Transverse colon (tissue), 4 donors: ENCODE results near the gene PFN3. TPM values are rescaled to one million over a fixed set of nuclear protein-coding genes. Genes with fewer than 3 reads are reported as not detected.
A peak's percentile ranks its signal among the peaks of the same experiment; 100 is the strongest.

Experiments
- DNase-seq: peaks from one replicate; pipeline ENCODE4 v3.0.0-alpha.2; 2019
- H3K27ac ChIP-seq, 4 donors: fragments of 200-600 bp; sonication (generic); 2 replicates each; pipeline ENCODE4 v1.5.1; 2016 to 2018; ENCODE audit warnings: inconsistent platforms in 4 of 4
- H3K27me3 ChIP-seq: fragments of 200-600 bp; sonication (generic); 2 replicates; pipeline ENCODE4 v1.5.1; 2017; ENCODE audit warnings: inconsistent platforms
- H3K36me3 ChIP-seq, 4 donors: fragments of 200-600 bp; sonication (generic); 2 replicates each; pipeline ENCODE4 v1.5.1; 2017 to 2019; ENCODE audit warnings: inconsistent platforms in 4 of 4
- H3K4me1 ChIP-seq, 4 donors: fragments of 200-600 bp; sonication (generic); 2 replicates each; pipeline ENCODE4 v1.5.1; 2017 to 2020; ENCODE audit warnings: inconsistent platforms in 4 of 4
- H3K4me3 ChIP-seq, 4 donors: fragments of 200-600 bp; sonication (generic); 1 replicate in 1 of 4; 2 replicates in 3 of 4; pipeline versions ENCODE4 v1.5.1 to v1.6.1; 2017 to 2019; ENCODE audit warnings: inconsistent platforms in 4 of 4
- H3K9me3 ChIP-seq, 2 donors: fragments of 200-600 bp; sonication (generic); 2 replicates each; pipeline ENCODE4 v1.5.1; 2017 to 2019; ENCODE audit warnings: inconsistent platforms in 2 of 2
- EP300 ChIP-seq: sonication (generic); formaldehyde crosslinking; IDR thresholded peaks from one replicate; pipeline ENCODE4 v1.6.1; 2017; ENCODE audit warnings: antibody characterized with exemption, low read depth
- POLR2A ChIP-seq: fragments of 450-650 bp; IDR thresholded peaks from one replicate; pipeline ENCODE4 v1.6.1; 2016; ENCODE audit warnings: antibody characterized with exemption, mild to moderate bottlenecking, moderate library complexity
- POLR2AphosphoS5 ChIP-seq, 3 donors: sonication (generic); formaldehyde crosslinking; IDR thresholded peaks; one replicate each; pipeline ENCODE4 v1.6.1; 2016; ENCODE audit warnings: antibody characterized with exemption in 3 of 3
- WGBS, 2 donors: methylation state at CpG; one replicate each; pipeline ENCODE4 v1.1.5; 2018; ENCODE audit warnings: low coverage in 1 of 2; 5-methylcytosine and 5-hydroxymethylcytosine counted together
- in situ Hi-C, 4 donors: fragments of 200-750 bp; cut with MboI; loops; one replicate each; pipeline versions ENCODE4 v1.15.0 to v1.15.1; 2017; ENCODE audit warnings: low sequenced_read_pairs in 3 of 4, low pct_ligation_motif_present in 1 of 4, low pct_unique_long_range_greater_than_20kb in 1 of 4
- intact Hi-C: fragments of 100-400 bp; cut with DNase I; formaldehyde crosslinking; loops from one replicate; pipeline ENCODE4 v1.15.1; 2023; ENCODE audit warnings: low total_unique reads
- total RNA-seq, 4 donors: library from RNA; depleted of rRNA; stranded (reverse); fragments of >200 nt; gene quantifications; one replicate each; pipeline ENCODE4 v1.1.0, GENCODE V29; 2016
- TF ChIP-seq, protein P1 (sequence below), 5 experiments: fragments of 200-600 bp in 3 of 5; fragments of 450-650 bp in 2 of 5; sonication (generic) in 3 of 5; IDR thresholded peaks; 1 replicate in 2 of 5; 2 replicates in 3 of 5; pipeline ENCODE4 v1.5.1; 2016 to 2017; ENCODE audit warnings: antibody characterized with exemption in 5 of 5, inconsistent platforms in 3 of 5, mild to moderate bottlenecking in 2 of 5, moderate library complexity in 1 of 5

PFN3 gene, protein sequence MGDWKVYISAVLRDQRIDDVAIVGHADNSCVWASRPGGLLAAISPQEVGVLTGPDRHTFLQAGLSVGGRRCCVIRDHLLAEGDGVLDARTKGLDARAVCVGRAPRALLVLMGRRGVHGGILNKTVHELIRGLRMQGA
- not detected for total RNA-seq

GRCh38 chr5:177399997-177400868 lies at the start of gene PFN3:
Gene PFN3, minus strand, starts transcription at chr5:177400661. Its CDS starts 85 bp downstream, at chr5:177400576.
- no peak within 1 kb of the TSS for H3K4me3 ChIP-seq
- TF ChIP-seq POLR2A (no peak), POLR2AphosphoS5 (IDR thresholded peaks at IDR 0.05) (no peak), EP300 (no peak)
- TF ChIP-seq, protein P1, sequence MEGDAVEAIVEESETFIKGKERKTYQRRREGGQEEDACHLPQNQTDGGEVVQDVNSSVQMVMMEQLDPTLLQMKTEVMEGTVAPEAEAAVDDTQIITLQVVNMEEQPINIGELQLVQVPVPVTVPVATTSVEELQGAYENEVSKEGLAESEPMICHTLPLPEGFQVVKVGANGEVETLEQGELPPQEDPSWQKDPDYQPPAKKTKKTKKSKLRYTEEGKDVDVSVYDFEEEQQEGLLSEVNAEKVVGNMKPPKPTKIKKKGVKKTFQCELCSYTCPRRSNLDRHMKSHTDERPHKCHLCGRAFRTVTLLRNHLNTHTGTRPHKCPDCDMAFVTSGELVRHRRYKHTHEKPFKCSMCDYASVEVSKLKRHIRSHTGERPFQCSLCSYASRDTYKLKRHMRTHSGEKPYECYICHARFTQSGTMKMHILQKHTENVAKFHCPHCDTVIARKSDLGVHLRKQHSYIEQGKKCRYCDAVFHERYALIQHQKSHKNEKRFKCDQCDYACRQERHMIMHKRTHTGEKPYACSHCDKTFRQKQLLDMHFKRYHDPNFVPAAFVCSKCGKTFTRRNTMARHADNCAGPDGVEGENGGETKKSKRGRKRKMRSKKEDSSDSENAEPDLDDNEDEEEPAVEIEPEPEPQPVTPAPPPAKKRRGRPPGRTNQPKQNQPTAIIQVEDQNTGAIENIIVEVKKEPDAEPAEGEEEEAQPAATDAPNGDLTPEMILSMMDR (IDR thresholded peaks at IDR 0.05): no peak
- WGBS, 2 donors: 49% methylated on average over 72 of the region's 92 CpGs; no CpG with 5 or more reads in 1 of the 2 donors
- H3K27me3 ChIP-seq: peaks cover 48% of the 10 kb centered on the region
- H3K9me3 ChIP-seq: no peaks in the 10 kb centered on the region
- in situ Hi-C loops: loop anchor here in 3 of 4 donors (10.0 to 25.0 kb wide), 3 partner anchors 45 to 112 kb away; partner anchors contain the start of genes DOK3 (in 2 of the 3), DDX41 (in 1 of the 3) and PRR7 (in 1 of the 3)
- intact Hi-C loops: no loop called here
- no peaks in the 10 kb centered on the region for H3K36me3 ChIP-seq
- H3K4me1 ChIP-seq: peaks cover 20 to 45% (median 42%) of the 10 kb centered on the region in 4 donors
- H3K27ac ChIP-seq: peak within 1 kb of the TSS in 3 of 4 donors; percentile 21 to 55 (median 40)
- peak; percentile 78 for DNase-seq

GRCh38 chr5:177449140-177450061 lies 48.9 kb upstream of the PFN3 start:
- no peak overlapping the region for H3K27ac ChIP-seq
- intact Hi-C loops (loop anchor here (5.0 to 10.0 kb wide), 2 partner anchors 62 to 135 kb away; partner anchors contain the start of gene MXD3), in situ Hi-C loops (loop anchor here in 2 of 4 donors (5.0 to 25.0 kb wide), 3 partner anchors 55 to 137 kb away; partner anchors contain the start of genes MXD3 (in 1 of the 2), PRELID1 (in 1 of the 2) and RAB24 (in 1 of the 2))
- no peaks in the 10 kb centered on the region for H3K9me3 ChIP-seq
- 83 to 93% methylated on average over 3 to 18 of the region's 18 CpGs for WGBS, 2 donors
- no peak for TF ChIP-seq POLR2A
- TF ChIP-seq, protein P1 (IDR thresholded peaks at IDR 0.05): no peak
- TF ChIP-seq POLR2AphosphoS5 (IDR thresholded peaks at IDR 0.05): no peak
- no peak for TF ChIP-seq EP300
- no peaks in the 10 kb centered on the region for H3K36me3 ChIP-seq
- no peak overlapping the region for H3K4me3 ChIP-seq
- DNase-seq: no peak
- H3K27me3 ChIP-seq: peaks cover 23% of the 10 kb centered on the region
- H3K4me1 ChIP-seq: peaks cover 23 to 29% (median 27%) of the 10 kb centered on the region in 4 donors

DNA sequence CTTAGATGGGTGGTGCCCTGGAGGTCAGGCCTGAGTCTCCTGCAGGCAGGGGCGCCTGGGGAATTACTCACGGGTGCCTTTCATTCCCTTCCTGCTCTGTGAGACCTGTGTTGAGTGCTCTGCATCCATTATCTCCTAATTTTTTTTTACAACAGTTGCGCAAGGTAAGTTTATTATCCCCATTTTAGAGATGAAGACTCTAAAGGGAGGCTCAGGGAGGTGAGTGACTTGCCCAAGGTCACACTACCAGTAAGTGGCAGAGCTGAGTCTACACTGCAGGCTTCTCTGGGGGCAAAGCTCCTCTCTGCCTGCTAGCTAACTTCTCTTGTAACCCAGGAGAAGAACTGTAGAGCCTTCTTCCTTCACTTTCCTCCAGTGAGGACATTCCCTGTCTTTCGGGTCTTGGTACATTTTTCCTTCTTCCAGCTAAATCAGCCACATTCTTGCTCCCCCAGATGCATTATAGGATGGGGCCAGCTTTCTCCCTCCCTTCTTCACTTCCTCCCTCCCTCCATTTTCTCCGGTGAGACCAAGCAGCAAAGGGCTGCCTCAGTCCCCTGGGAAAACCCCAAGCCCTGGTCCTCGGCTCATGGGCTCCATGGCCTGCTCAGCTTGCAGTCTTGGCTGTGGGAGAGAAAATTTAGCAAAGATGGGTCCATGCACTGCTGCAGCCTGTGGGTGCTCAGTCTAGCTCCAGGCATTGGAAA lies 47.9 kb upstream of the PFN3 start:
- intact Hi-C loops (no loop called here), in situ Hi-C loops (loop anchor here in 2 of 4 donors (5.0 to 10.0 kb wide), 2 partner anchors 54 to 56 kb away; no protein-coding TSS in a partner anchor)
- no peak overlapping the region for H3K27ac ChIP-seq
- no peak overlapping the region for H3K4me3 ChIP-seq
- DNase-seq: no peak
- 69 to 87% methylated on average over 4 to 6 of the region's 6 CpGs for WGBS, 2 donors
- H3K9me3 ChIP-seq: no peaks in the 10 kb centered on the region
- H3K4me1 ChIP-seq: peaks cover 18 to 22% (median 20%) of the 10 kb centered on the region in 4 donors
- TF ChIP-seq POLR2AphosphoS5 (IDR thresholded peaks at IDR 0.05): no peak
- TF ChIP-seq, protein P1 (IDR thresholded peaks at IDR 0.05): no peak
- no peak for TF ChIP-seq EP300
- no peak for TF ChIP-seq POLR2A
- H3K27me3 ChIP-seq: peaks cover 23% of the 10 kb centered on the region
- H3K36me3 ChIP-seq: no peaks in the 10 kb centered on the region
